Brain microvascular endothelial cell (primary cell): ENCODE measurements around the gene CNOT4.

Experiments
- DNase-seq: peaks from one replicate; pipeline ENCODE4 v3.0.0-alpha.2; 2020
- H3K27ac ChIP-seq: fragments of 250-450 bp; sonication (Bioruptor Pico); 2 replicates; pipeline ENCODE4 v1.5.1; 2020; ENCODE audit warnings: mild to moderate bottlenecking, moderate library complexity
- H3K27me3 ChIP-seq: fragments of 250-450 bp; sonication (Bioruptor Pico); replicated peaks from 2 replicates; pipeline ENCODE4 v1.5.1; 2020; ENCODE audit warnings: mild to moderate bottlenecking
- H3K36me3 ChIP-seq: fragments of 250-450 bp; sonication (Bioruptor Pico); replicated peaks from 2 replicates; pipeline ENCODE4 v1.5.1; 2020; ENCODE audit warnings: mild to moderate bottlenecking
- H3K4me3 ChIP-seq: 2 replicates; pipeline ENCODE4 v1.5.1; 2011; ENCODE audit warnings: low read depth, mild to moderate bottlenecking, control low read depth, low read length, moderate library complexity
- CTCF ChIP-seq: IDR thresholded peaks from 2 replicates; pipeline ENCODE4 v1.5.1; 2011; ENCODE audit warnings: low read depth, mild to moderate bottlenecking, moderate library complexity, low read length, control low read depth, inconsistent platforms; ENCODE audit errors: missing control alignments
- in situ Hi-C: cut with HindIII; loops from 2 replicates; pipeline ENCODE4 v1.10.0; 2017; ENCODE audit warnings: low sequenced_read_pairs, low pct_ligation_motif_present

Gene CNOT4

GRCh38 chr7:135334830-135335543 is 174.9 kb downstream of the CNOT4 start:
- Histone ChIP-seq H3K4me3 (no peak overlapping the region), H3K27me3 (no peaks in the 10 kb centered on the region), H3K36me3 (no peaks in the 10 kb centered on the region), H3K27ac (no peak overlapping the region)
- no peak for TF ChIP-seq CTCF
- in situ Hi-C loops: no loop called here
- DNase-seq: no peak

GRCh38 chr7:135333946-135334345 is 176.0 kb downstream of the CNOT4 start:
- H3K27ac ChIP-seq: no peak overlapping the region
- in situ Hi-C loops: no loop called here
- no peak for DNase-seq
- H3K4me3 ChIP-seq: no peak overlapping the region
- no peak for TF ChIP-seq CTCF
- no peaks in the 10 kb centered on the region for H3K27me3 ChIP-seq
- no peaks in the 10 kb centered on the region for H3K36me3 ChIP-seq

- no peaks in the 10 kb centered on the region for H3K36me3 ChIP-seq
- H3K27ac ChIP-seq: no peak overlapping the region
- no peak for DNase-seq
- H3K27me3 ChIP-seq: no peaks in the 10 kb centered on the region
- TF ChIP-seq CTCF: no peak
- in situ Hi-C loops: no loop called here
- no peak overlapping the region for H3K4me3 ChIP-seq
Measured at GRCh38 chr7:135333200-135333599, 176.7 kb downstream of the CNOT4 start.

- no peaks in the 10 kb centered on the region for H3K36me3 ChIP-seq
- DNase-seq: no peak
- no peak overlapping the region for H3K4me3 ChIP-seq
- no peak for TF ChIP-seq CTCF
- no peak overlapping the region for H3K27ac ChIP-seq
- in situ Hi-C loops: no loop called here
- H3K27me3 ChIP-seq: no peaks in the 10 kb centered on the region
Measured at GRCh38 chr7:135330088-135330487, 179.8 kb downstream of the CNOT4 start.

- TF ChIP-seq CTCF: no peak
- H3K27me3 ChIP-seq: no peaks in the 10 kb centered on the region
- no peak overlapping the region for H3K4me3 ChIP-seq
- no peak for DNase-seq
- in situ Hi-C loops: no loop called here
- H3K27ac ChIP-seq: no peak overlapping the region
- no peaks in the 10 kb centered on the region for H3K36me3 ChIP-seq
Measured at GRCh38 chr7:135328526-135328925, 181.4 kb downstream of the CNOT4 start.

- no peak for DNase-seq
- Histone ChIP-seq H3K27ac (no peak overlapping the region), H3K27me3 (no peaks in the 10 kb centered on the region), H3K4me3 (no peak overlapping the region), H3K36me3 (no peaks in the 10 kb centered on the region)
- in situ Hi-C loops: no loop called here
- TF ChIP-seq CTCF: no peak
Measured at GRCh38 chr7:135328053-135328452, 181.8 kb downstream of the CNOT4 start.
